GM18505 (cell line): Measurements from ENCODE around the gene FGF14.

ENCODE experiments used
- ATAC-seq: cut with Tn5 transposase; IDR thresholded peaks from one replicate; pipeline ENCODE4 v1.9.1; 2021; ENCODE audit not compliant: unreplicated experiment
- POLR2A ChIP-seq: IDR thresholded peaks from 4 replicates; pipeline ENCODE4 v1.6.1; 2011; ENCODE audit warnings: borderline replicate concordance; ENCODE audit not compliant: insufficient read depth, insufficient read length; ENCODE audit errors: extremely low read depth

Gene FGF14

DNA sequence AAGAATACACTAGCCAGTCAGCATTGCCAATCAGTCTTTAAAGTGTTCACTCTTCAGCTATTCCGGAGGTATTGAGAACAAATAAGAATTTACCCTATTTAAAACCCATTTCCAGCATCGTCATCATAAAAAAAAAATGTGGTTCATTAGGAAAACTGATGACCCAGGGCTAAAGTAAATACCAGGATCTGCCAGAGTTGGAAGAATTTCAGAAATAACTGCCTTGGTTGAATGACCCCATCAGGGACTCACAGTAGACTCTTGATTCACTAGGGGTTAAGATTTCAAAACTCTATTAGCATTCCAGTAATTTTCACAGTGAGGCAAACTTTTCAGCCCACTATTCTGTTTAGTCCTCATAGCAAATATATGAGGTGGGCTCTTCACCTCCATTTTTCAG is 572.4 kb downstream of the FGF14 start:
- no peak for ATAC-seq
- TF ChIP-seq POLR2A = no peak

GRCh38 chr13:101828119-101828518 is 573.7 kb downstream of the FGF14 start:
- no peak for ATAC-seq
- TF ChIP-seq POLR2A = no peak

DNA sequence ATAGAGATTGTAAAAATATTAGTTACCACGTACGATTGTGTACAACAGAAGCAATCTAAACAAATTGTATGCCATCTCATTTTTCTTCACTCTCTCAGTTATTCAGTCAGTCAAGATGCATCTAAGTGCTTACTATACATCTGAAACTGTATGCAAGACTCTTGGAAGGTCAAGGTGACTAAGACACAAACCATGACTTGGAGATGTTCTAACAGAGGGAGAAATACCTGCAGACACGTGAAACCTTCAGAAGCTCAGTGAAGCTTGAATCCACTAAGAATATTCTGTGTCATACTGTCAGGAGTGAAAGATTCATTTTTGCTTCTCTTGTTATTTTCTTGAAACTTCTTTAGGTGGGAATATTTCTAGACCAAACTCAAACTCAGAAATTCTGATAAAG is 584.0 kb downstream of the FGF14 start:
- TF ChIP-seq POLR2A = no peak
- ATAC-seq = no peak

- no peak for TF ChIP-seq POLR2A
These were observed 590.0 kb downstream of the FGF14 start for GRCh38 chr13:101811881-101812280.

DNA sequence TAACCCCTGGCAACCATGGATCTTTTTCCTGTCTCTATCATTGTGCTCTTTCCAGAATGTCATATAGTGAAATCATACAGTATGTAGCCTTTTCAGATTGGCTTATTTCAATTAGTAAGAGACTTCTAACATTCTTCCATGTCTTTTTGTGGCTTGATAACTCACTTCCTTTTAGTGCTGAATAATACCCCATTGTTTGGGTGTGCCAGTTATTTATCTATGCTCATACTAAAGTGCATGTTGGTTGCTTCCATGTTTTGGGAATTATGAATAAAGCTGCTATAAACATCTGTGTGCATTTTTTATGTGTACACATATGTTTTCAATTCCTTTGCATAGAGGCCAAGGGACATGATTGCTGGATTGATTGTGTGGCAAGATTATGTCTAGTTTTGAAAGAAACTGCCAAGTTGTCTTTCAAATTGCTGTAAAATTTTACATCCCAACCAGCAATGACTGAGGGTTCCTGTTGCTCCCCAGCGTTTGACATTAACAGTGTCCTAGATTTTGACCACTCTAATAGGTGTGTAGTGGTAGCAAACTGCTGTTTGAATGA is 590.5 kb downstream of the FGF14 start:
- ATAC-seq = no peak
- TF ChIP-seq POLR2A = no peak

More at GRCh38 chr13:101811881-101812280, 590.0 kb downstream of the FGF14 start:
- ATAC-seq = no peak

- TF ChIP-seq POLR2A = no peak
- ATAC-seq = no peak
These were observed 602.7 kb downstream of the FGF14 start for GRCh38 chr13:101799196-101799595.

- ATAC-seq = no peak
These were observed 603.4 kb downstream of the FGF14 start for GRCh38 chr13:101798437-101798836.

DNA sequence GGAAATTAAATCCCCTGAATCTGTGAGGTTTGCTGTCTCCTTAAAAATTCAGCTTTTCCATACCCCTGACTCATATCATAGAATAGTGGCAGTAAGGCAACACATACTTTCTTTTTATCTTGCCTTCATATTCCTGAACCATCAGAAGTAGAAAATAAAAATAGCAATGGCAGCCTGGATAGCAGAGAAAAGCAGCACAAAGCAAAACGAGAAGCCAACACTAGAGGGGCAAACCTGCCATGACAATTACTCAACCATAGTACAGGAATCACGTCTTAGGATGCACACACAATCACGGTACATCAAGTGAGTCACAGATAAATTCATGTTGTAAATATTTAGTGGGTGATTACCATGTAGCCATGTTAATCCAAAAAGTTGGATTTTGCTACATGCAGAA is 606.4 kb downstream of the FGF14 start:
- TF ChIP-seq POLR2A = no peak

More at GRCh38 chr13:101798437-101798836, 603.4 kb downstream of the FGF14 start:
- no peak for TF ChIP-seq POLR2A

DNA sequence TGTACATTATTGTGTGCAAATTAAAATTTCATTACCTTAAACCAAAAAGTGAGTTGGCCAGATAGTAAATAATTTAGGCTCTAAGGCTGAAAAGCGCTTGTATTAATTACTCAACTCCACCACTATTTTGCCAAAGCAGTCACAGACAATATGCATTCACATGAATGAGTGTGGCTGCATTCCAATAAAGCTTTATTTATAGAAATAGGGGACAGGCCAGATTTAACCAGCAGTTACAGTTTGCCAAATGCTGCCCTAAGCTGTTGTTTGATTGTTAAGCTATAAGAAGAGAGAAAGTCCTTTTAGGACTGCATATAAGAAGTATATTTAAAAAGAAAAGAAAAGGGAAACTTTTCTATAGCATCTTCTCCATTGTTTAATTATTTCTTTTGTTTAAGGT is 606.8 kb downstream of the FGF14 start:
- no peak for TF ChIP-seq POLR2A
- no peak for ATAC-seq

More for the DNA sequence above, 606.4 kb downstream of the FGF14 start:
- ATAC-seq = no peak

DNA sequence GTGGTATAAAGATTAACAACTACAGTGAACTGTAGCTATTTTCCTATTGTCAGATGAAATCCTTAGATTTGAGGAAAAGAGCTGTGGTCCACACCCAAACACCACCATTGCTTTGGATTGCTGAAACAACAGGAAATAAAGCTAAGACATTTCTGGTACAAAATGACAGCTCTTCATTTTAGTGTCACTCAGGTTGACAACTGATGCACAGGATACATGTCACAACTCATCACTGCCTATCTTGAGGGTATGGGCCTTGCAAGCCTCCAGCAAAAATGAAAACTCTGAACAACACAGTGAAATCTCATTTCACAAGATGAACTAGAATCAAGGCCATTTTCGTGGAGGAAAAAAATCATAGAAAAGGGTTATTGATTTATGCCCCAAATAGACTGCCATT is 609.7 kb downstream of the FGF14 start:
- ATAC-seq = no peak
- no peak for TF ChIP-seq POLR2A

GRCh38 chr13:101785858-101786257 is 616.0 kb downstream of the FGF14 start:
- no peak for TF ChIP-seq POLR2A
- no peak for ATAC-seq

DNA sequence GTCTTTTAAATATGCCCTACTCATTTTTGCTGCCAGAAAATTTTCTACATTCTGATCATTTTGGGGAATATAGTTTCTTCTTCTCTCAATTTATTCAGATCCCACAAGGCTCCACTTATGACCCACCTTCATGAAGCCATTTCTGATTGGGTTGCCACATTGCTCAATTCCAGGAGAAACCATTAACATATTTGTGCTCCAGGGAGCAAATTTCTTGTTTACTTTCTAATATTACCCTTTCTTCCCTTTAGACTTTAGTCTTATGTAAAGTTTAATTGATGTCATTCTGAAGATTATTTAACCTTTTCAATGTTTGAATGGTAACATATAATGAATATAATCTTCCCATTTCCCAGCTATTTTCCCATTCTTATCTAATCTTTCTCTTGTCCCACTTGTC is 617.5 kb downstream of the FGF14 start:
- no peak for TF ChIP-seq POLR2A
- ATAC-seq = no peak

- TF ChIP-seq POLR2A = no peak
- ATAC-seq = no peak
These were observed 618.3 kb downstream of the FGF14 start for GRCh38 chr13:101783554-101783953.

GRCh38 chr13:101780211-101780610 is 621.6 kb downstream of the FGF14 start:
- no peak for TF ChIP-seq POLR2A

GRCh38 chr13:101779147-101779546 is 622.7 kb downstream of the FGF14 start:
- no peak for TF ChIP-seq POLR2A
- ATAC-seq = no peak

More at GRCh38 chr13:101780211-101780610, 621.6 kb downstream of the FGF14 start:
- ATAC-seq = no peak
